NCI-H510A treated with DMSO at 0.1 percent for 48 hours (cell line): ENCODE data around the gene TIAM2.

Experiments used
- DNase-seq: peaks from one replicate; lab custom pipeline; 2025; lab: John Stamatoyannopoulos, UW

The TIAM2 gene

DNA sequence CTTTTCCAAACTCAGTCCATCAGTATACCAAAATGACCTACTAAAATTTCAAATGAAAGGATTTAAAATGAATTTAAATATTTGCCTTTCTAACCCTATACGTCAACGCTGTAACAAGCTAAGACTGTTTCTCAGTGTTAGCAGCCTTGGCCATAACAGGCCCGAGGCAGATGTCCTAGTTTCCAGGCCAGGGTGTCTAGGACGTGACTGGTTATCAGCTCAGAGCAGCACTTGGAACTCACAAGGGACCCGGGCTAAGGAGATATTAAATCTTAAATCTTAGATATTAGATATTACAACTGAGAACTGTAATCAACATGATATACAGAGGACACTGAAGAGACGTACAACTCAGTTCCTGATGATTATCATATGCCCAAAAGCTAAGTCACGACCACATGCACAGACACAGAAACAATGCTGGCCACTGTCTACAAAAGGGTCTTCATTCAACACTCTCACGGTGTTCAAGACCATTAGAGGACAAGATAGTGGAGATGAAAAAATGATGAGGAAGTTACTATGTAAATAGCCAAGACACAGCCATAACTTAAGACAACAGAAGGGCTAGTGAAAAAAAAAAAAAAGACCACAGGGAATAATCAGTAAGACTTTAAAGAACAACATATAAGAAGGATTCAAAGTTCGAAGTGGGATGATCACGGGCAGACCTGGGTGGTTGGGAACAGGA lies 268.4 kb downstream of the TIAM2 start, which contains the start of gene CLDN20:
Gene CLDN20, plus strand, starts transcription at position 641 of the 691 bp plus-strand sequence. CDS start 11,707 bp downstream, outside the sequence.
- DNase-seq = no peak

- no peak for DNase-seq
Measured at GRCh38 chr6:155264693-155265320, 269.7 kb downstream of the TIAM2 start.

- DNase-seq = no peak
Measured at GRCh38 chr6:155265843-155266535, 270.9 kb downstream of the TIAM2 start.

DNA sequence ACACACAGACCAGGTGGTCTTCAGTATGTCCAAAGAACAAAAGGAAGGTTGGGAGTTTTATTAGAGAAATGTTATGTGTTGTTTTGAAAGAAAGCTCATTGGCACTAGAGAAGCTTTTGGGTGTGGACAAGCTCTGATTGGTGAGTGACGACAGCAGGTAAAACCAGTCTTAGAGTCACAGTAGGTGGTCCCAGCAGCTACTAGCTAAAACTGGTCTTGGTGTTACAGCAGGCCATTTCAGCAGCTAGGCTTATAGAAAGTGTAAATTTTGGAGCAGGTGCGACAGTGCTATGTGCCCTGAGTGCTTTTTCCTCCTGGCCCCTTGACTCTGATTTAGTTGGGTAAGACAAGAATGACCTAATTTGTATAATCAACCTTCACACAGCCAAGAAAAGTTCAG lies 272.3 kb downstream of the TIAM2 start:
- DNase-seq = no peak

DNA sequence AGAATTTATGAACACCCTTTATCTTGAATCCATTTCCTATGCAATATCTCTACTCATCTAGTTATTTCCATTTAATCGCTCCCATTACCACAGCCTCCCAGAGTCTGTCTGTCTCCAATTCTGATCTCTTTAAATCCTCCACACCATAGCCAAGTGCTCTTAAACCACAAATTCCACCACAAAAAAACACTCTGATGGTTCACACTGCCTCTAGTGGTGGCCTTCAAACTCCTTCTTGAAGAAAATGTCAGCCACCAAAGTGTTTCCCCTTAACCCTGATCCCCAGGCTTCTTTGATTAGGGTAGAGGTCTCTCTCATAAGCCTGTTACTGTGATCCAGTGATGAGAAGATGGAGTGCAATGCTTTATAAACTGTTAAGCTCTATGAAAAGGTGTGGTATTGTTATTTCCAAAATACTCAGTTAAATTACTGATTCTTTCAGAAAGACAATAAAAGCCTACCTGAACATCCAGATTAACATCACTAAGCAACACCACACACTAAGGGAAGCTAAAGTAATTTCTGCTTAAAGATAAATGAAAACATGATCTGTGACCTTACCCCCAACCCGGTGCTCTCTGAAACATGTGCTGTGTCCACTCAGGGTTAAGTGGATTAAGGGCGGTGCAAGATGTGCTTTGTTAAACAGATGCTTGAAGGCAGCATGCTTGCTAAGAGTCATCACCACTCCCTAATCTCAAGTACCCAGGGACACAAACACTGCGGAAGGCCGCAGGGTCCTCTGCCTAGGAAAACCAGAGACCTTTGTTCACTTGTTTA lies 273.2 kb downstream of the TIAM2 start:
- peak; percentile 12 for DNase-seq

GRCh38 chr6:155269765-155270164 lies 274.6 kb downstream of the TIAM2 start:
- DNase-seq = no peak

DNA sequence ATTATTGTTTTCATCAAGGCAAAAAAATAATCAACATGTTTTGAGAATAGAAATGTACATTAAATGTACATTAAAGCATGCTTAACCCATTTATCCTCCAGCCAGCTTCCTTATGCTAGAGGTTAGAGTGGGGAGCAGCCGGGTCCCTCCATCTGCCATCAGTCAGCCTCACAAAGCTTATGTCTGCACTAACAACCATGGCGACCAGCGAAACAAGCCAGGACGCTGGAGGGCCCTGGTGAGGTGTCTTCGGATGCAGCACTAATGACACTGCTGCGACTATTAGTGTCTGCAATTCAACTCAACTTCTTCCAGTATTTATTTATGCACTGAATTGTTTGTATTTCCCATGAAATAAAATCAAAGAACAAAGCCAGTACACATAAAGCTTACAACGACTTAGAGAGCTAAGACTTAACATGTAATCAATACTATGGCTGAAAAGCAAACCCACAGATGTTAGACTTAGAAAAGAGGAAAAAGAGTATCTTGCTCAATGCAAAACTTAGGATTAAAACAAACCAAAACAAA lies 275.5 kb downstream of the TIAM2 start:
- peak; percentile 17 for DNase-seq

GRCh38 chr6:155271145-155271544 lies 276.0 kb downstream of the TIAM2 start:
- DNase-seq = no peak

GRCh38 chr6:155272353-155273232 lies 277.5 kb downstream of the TIAM2 start:
- no peak for DNase-seq

- DNase-seq = no peak
Measured at GRCh38 chr6:155273431-155273830, 278.3 kb downstream of the TIAM2 start.

DNA sequence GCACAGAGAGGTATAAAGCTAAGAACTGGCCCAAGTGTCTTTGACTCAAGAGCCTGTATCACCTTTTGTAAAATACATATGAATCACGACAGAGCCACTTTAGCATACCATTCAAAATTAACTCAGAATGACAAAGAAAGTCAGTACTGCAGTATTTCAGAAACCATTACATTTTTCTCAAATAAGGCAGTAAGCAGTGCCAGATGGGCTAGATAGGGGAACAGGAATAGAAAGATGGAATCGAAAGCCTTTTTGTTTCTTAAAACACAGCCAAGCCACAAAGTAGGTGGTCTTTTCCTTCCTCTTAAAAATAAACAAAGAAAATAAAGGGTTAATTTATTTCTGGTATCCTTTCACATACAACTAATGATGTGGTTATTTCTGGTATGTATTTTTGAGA lies 279.0 kb downstream of the TIAM2 start:
- DNase-seq = no peak

DNA sequence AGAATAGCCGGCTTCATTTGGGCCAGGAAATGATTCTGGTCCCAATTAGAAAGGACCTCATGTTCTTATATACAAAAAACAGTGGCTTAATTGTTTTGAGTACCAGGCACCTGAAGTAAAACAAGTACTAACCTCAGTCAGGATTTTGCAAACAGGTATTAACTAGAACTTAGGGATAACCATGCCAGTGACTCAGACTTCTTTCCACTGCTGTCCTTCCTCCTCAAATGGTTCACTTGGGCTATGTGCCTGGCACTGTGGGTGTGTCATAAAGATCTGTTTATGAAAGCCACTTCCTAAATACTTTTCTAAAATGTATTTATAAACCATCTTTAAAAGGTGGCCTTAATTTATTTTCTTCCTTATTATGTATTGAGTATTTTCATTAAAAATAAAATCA lies 279.4 kb downstream of the TIAM2 start:
- no peak for DNase-seq

- DNase-seq = no peak
Measured at GRCh38 chr6:155275808-155276480, 280.8 kb downstream of the TIAM2 start.

GRCh38 chr6:155276638-155277037 lies 281.5 kb downstream of the TIAM2 start:
- no peak for DNase-seq

DNA sequence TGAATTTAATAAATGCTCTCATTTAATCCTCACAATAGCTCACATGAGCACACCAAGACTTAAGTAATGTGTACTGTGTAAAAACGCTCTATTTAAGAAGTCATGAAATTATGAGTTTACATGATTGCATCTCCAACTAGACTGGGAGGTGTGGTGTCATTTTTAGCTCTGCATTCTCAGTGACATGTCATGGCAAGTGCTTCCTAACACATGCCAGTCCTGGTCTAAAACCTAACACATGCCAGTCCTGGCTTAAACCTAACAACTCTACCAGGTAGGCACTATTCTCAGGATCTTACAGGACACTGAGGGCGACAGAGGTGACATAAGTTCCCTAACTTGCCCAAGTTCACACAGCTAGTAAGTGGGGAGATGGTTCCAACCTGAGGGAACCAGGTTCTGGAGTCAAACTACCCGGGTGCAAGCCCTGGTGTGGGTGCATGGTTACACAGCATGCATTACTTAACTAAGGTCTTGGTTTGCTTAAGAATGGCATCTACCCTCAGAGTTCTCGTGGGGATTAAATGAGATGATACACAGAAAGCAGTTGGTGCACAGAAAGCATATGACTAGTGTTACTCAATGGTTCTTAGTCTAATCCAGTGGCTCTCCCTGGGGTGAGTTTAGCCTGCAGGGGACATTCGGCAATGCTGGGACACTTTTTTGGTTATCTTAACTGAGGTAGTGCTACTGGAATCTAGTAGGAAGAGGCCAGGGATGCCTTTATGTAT lies 283.4 kb downstream of the TIAM2 start:
- no peak for DNase-seq

DNA sequence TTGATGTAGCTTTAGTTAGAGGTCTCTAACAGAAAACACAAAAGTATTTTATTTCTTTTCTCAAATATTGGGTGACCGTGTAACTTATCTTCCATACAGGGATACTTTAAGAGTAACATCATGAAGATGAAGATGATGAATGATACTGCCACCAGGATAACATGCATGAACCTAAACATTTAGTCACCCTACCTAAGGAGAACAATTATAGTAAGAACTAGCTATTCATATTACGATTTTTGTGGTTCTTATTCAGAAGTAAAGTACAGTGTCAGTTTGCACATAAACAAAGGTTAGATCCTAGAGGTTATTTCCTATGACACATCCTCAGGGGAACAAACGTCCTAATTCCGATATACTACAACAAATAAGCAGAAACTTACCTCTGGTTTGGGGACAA lies 289.7 kb downstream of the TIAM2 start:
- no peak for DNase-seq

DNA sequence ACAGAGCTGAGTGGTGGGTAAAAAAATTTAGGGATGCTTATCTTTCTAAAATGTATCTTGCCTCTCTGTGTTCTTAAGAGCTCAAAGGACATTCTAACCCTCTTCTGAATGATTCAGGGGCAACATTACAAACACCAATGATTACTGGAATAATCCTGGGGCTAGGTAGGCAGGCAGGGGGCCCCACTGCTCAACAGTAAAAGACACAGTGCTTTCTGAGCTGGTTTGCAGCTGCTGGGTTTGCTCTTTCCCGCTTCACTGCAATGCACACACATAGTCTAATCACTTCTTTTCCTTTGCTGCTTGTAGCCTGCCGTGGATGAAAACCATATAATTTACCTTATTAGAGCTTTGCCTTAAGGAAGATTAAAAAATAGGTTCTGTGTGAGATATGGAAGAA lies 292.6 kb downstream of the TIAM2 start:
- peak; percentile 5 for DNase-seq

DNA sequence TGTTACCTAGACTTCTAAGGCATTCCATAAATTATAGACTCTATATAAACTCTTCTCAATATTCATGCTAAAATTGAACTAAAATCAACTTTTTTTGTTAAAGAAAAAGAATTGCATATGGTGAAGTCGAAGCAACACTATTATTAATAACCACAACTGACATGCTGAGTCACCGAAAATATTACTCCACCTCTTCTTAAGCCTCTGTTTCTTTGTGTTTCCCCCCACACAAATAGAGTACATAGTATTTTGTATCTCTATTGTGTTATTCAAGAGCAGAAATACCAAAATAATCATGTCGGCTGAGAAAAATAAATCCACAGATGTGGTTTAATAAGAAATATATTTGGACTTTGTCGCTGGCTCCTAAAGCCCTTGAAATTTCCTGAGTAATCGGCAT lies 295.4 kb downstream of the TIAM2 start:
- no peak for DNase-seq

- DNase-seq = no peak
Measured at GRCh38 chr6:155291291-155291690, 296.2 kb downstream of the TIAM2 start.

- DNase-seq = no peak
Measured at GRCh38 chr6:155292711-155293110, 297.6 kb downstream of the TIAM2 start.
